Epithelial cell of esophagus (primary cell): Measurements from ENCODE around the gene NEB.
"Not testable (repeated sequence)": the region's sequence is repeated elsewhere in the genome, so short reads cannot be mapped to it uniquely, and the experiment has no call there.

ENCODE experiments used
- DNase-seq: peaks from one replicate; pipeline ENCODE4 v3.0.0; 2010; ENCODE audit warnings: low read depth
- H3K4me3 ChIP-seq: 2 replicates; pipeline ENCODE4 v1.5.1; 2011; ENCODE audit warnings: mild to moderate bottlenecking, low read length, control low read depth
- CTCF ChIP-seq: IDR thresholded peaks from 2 replicates; pipeline ENCODE4 v1.5.1; 2011; ENCODE audit warnings: low read depth, mild to moderate bottlenecking, low read length, control low read depth, inconsistent platforms; ENCODE audit not compliant: insufficient read depth; ENCODE audit errors: missing control alignments

The NEB gene

GRCh38 chr2:151616760-151617339, 117.4 kb downstream of the NEB start:
- no peak for DNase-seq
- TF ChIP-seq CTCF = no peak
- no peak overlapping the region for H3K4me3 ChIP-seq

- TF ChIP-seq CTCF = peak; percentile 10
- no peak overlapping the region for H3K4me3 ChIP-seq
- no peak for DNase-seq
Measured at GRCh38 chr2:151614606-151615306, 119.5 kb downstream of the NEB start.

GRCh38 chr2:151614159-151614558, 120.1 kb downstream of the NEB start:
- peak; percentile 55 for DNase-seq
- TF ChIP-seq CTCF = no peak
- H3K4me3 ChIP-seq = no peak overlapping the region

GRCh38 chr2:151611351-151611750, 122.9 kb downstream of the NEB start:
- DNase-seq = no peak
- TF ChIP-seq CTCF = no peak
- no peak overlapping the region for H3K4me3 ChIP-seq

- no peak for DNase-seq
- no peak overlapping the region for H3K4me3 ChIP-seq
- TF ChIP-seq CTCF = no peak
Measured at GRCh38 chr2:151610310-151610709, 124.0 kb downstream of the NEB start.

- TF ChIP-seq CTCF = no peak
- DNase-seq = no peak
- no peak overlapping the region for H3K4me3 ChIP-seq
Measured at GRCh38 chr2:151609705-151610104, 124.6 kb downstream of the NEB start.

GRCh38 chr2:151607459-151608424, 126.5 kb downstream of the NEB start:
- not testable (repeated sequence) for H3K4me3 ChIP-seq, DNase-seq

- DNase-seq, H3K4me3 ChIP-seq: not testable (repeated sequence)
Measured at GRCh38 chr2:151603530-151603929, 130.7 kb downstream of the NEB start.

- not testable (repeated sequence) for H3K4me3 ChIP-seq, DNase-seq
Measured at GRCh38 chr2:151602402-151602801, 131.9 kb downstream of the NEB start.

- DNase-seq, H3K4me3 ChIP-seq: not testable (repeated sequence)
Measured at GRCh38 chr2:151601803-151602202, 132.5 kb downstream of the NEB start.
